Skin of body (tissue), 2 donors: Measurements from ENCODE around the gene GPRIN2. TPM values are rescaled to one million over a fixed set of nuclear protein-coding genes. Genes with fewer than 3 reads are reported as not detected.

Experiments used
- DNase-seq: peaks from one replicate; lab custom pipeline; 2025; lab: John Stamatoyannopoulos, UW
- total RNA-seq: library from RNA; depleted of rRNA; stranded (reverse); fragments of >200 nt; gene quantifications from one replicate; pipeline ENCODE4 v1.2.3, GENCODE V29; 2014

The GPRIN2 gene
- total RNA-seq, 1 donor from 2014 or later, result 2.8 TPM

DNA sequence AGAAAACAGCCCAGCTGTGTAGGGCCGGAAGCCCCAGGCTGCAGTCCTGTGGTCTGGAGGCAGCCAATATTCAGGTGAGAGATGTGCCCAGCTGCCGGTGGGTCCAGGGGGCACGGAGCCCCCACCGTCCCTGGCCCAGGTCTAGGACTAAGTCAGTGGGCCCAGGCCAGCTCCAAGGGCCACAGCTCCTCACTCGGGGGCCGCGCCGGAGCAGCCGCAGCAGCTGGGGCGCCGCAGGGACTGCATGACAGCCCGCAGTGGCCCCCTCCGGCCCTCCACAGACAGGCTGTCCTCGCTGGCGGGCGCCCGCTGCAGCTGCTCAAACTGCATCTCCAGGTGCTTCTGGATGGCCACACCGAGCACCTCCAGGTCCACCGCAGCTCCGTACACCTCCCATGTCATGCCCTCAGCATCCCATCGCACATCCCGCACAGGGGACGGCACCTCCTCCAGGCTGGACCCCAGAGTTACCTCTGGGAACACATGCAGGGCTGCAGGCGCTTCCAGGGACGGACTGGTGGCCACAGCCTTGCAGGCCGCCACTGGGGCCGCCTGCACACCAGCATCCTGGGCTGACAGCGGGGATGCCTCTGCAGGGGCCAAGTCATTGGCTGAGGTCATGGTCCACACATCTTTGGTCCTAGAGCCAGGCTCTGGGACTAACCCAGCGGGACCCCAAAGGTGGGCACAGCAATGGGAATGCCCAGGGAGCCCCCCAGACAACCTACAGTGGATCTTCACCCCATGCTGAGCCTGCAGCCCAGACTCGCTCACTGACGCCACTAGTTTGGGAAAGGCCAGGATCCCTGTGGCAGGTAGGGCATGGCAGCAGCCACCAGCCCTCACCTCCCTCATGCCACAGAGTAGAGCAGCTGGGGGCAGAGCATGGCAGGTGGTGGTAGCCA, 7.0 kb downstream of the GPRIN2 start:
- no peak for DNase-seq

GRCh38 chr10:46548498-46549090, 7.9 kb downstream of the GPRIN2 start:
- DNase-seq, result no peak

GRCh38 chr10:46547541-46548497, 8.6 kb downstream of the GPRIN2 start:
- DNase-seq, result no peak

- no peak for DNase-seq
These were observed 9.6 kb downstream of the GPRIN2 start for GRCh38 chr10:46546591-46547540.

- no peak for DNase-seq
These were observed 10.4 kb downstream of the GPRIN2 start for GRCh38 chr10:46545861-46546590.

GRCh38 chr10:46544989-46545791, 11.3 kb downstream of the GPRIN2 start:
- no peak for DNase-seq

- DNase-seq, result no peak
These were observed 12.7 kb downstream of the GPRIN2 start for GRCh38 chr10:46543466-46544377.

DNA sequence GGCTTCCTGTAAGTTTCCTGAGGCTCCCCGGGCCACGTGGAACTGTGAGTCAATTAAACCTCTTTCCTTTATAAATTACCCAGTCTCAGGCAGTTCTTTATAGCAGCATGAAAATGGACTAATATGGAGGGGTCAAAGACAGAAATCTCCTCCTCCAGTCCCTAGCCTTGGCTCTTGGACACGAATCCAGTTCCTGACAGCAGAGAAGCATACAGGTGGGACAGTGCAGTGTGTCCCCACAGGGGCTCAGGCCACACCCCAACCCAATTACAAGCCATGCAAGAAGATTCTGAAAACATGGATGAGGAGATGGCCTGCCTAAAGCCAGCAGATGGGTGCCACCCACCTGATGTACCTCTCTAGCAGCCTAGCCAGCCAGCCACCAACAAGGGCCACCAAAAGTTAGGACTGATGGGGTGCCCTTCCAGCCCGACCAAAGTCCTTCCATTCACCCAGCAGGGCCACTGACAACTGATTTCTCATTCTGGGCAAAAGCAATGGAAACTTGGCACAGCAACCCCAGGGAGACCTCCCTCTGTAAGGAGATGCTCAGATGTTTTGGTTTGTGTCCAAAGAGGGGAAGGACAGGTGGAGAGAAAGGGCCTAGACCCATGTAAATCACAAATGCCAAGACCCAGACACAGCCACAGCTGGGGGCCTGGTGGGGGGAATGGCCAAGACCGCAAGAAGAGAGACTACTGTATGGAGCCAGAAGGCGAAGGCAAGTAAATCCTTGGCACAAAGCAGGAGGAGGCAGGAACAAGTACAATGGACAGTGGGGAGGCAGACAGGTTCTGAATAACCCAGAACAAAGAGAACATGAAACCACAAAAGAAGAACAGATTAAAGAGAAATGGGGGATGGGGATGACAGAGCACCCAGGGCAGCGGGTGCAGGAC, 13.6 kb downstream of the GPRIN2 start:
- DNase-seq, result no peak

- DNase-seq, result no peak
These were observed 14.5 kb downstream of the GPRIN2 start for GRCh38 chr10:46541735-46542566.

GRCh38 chr10:46541017-46541661, 15.3 kb downstream of the GPRIN2 start:
- DNase-seq, result no peak

DNA sequence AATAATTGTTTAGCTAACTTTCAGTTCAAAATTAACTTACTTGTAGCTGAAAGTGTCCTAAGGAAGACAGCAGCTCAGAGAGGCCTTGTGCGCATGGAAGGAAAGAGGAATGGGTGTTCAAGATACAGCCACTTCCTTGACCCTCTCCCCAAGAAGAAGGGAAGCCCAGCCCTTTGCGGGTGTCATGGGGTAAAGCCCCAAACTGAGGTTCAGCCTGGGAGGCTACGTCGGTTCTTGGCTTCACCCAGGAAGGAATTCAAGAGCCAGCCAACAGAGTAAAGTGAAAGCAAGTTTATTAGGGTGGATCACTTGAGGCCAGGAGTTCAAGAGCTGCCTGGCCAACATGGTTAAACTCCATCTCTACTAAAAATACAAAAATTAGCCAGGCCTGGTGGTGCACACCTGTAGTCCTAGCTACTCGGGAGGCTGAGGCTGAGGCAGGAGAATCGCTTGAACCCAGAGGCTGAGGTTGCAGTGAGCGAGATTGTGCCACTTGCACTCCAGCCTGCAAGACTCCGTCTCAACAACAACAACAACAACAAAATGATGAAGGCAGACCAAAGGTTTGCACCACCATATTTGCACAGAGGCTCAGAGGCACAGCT, 15.9 kb downstream of the GPRIN2 start:
- no peak for DNase-seq

GRCh38 chr10:46539596-46540411, 16.7 kb downstream of the GPRIN2 start:
- DNase-seq, result no peak

DNA sequence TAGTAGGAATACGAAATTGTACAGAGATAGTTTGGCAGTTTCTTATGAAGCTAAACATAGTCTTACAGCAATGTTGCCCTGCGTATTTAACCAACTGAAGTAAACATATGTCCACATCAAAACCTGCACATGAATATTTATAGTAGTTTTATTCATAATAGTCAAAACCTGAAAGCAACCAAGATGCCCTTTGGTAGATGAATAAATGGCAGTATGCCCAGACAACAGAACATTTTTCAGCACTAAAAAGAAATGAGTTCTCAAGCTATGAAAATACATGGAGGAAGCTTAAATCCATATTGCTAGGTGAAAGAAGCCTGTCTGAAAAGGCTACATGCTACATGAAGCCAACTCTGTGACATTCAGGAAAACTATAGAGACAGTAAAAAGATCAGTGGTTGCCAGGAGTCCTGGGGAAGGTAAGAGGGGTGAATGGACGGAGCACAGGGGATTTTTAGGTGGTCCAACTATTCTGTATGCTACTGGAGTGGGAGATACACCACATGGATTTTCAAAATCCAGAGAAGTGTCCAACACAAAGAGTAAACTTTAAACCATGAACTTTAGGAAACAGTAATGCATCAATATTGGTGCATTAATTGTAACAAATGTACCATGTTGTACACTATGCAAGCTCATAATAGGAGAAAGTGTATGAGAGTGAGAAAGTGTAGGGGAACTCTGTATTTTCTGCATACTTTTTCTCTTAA, 17.6 kb downstream of the GPRIN2 start:
- DNase-seq, result no peak

GRCh38 chr10:46538155-46538554, 18.3 kb downstream of the GPRIN2 start:
- DNase-seq, result no peak
